Testis (tissue), 3 donors: ENCODE measurements around the gene SDSL. TPM values are rescaled to one million over a fixed set of nuclear protein-coding genes. Genes with fewer than 3 reads are reported as not detected.

Source experiments
- DNase-seq: peaks from one replicate; pipeline ENCODE4 v3.0.0-alpha.2; 2019
- H3K27ac ChIP-seq, 2 donors: fragments of 200-600 bp; sonication (generic); one replicate each; pipeline ENCODE4 v1.5.1; 2019
- H3K27me3 ChIP-seq: fragments of 200-600 bp; sonication (generic); one replicate; pipeline ENCODE4 v1.5.1; 2019
- H3K36me3 ChIP-seq: fragments of 200-600 bp; sonication (generic); one replicate; pipeline ENCODE4 v1.5.1; 2017; ENCODE audit warnings: low read depth; ENCODE audit errors: missing control alignments
- H3K4me1 ChIP-seq: fragments of 200-600 bp; sonication (generic); one replicate; pipeline ENCODE4 v1.5.1; 2019
- H3K4me3 ChIP-seq, 2 donors: fragments of 200-600 bp; sonication (generic); one replicate each; pipeline ENCODE4 v1.5.1; 2017 to 2019
- H3K9me3 ChIP-seq: fragments of 200-600 bp; sonication (generic); one replicate; pipeline ENCODE4 v1.5.1; 2017
- POLR2A ChIP-seq: fragments of 450-650 bp; IDR thresholded peaks from one replicate; pipeline ENCODE4 v1.6.1; 2017; ENCODE audit warnings: antibody characterized with exemption, mild to moderate bottlenecking, moderate library complexity
- WGBS, 2 donors: methylation state at CpG; one replicate each; pipeline ENCODE4 v1.1.5; 2018; 5-methylcytosine and 5-hydroxymethylcytosine counted together
- intact Hi-C: fragments of 100-400 bp; cut with DNase I; formaldehyde crosslinking; loops from one replicate; pipeline ENCODE4 v1.15.1; 2023; ENCODE audit warnings: low total_unique reads
- polyA plus RNA-seq: library from polyadenylated mRNA; stranded (reverse); fragments of 350-450 nt; fragmentation: Illumina TruSeq; extraction: RNeasy Lipid Tissue Mini Kit (QIAGEN cat#74804); gene quantifications from one replicate; pipeline ENCODE4 v1.2.3, GENCODE V29; 2014; ENCODE audit warnings: low read depth, low replicate concordance; ENCODE audit not compliant: insufficient read depth
- total RNA-seq, 2 donors: library from RNA; depleted of rRNA; stranded (reverse); fragments of >200 nt; gene quantifications; one replicate each; pipeline ENCODE4 v1.2.3, GENCODE V29; 2016
- TF ChIP-seq, protein P1 (sequence below), 3 experiments: fragments of 450-650 bp in 2 of 3; fragments of 200-600 bp in 1 of 3; sonication (generic) in 1 of 3; IDR thresholded peaks; one replicate each; pipeline ENCODE4 v1.5.1; 2016 to 2019; ENCODE audit warnings: antibody characterized with exemption in 3 of 3, mild to moderate bottlenecking in 2 of 3, moderate library complexity in 1 of 3

SDSL gene
- total and polyA plus RNA-seq, 3 donors from 2014 or later: 15.9 to 25.2 (median 16.3) TPM

DNA sequence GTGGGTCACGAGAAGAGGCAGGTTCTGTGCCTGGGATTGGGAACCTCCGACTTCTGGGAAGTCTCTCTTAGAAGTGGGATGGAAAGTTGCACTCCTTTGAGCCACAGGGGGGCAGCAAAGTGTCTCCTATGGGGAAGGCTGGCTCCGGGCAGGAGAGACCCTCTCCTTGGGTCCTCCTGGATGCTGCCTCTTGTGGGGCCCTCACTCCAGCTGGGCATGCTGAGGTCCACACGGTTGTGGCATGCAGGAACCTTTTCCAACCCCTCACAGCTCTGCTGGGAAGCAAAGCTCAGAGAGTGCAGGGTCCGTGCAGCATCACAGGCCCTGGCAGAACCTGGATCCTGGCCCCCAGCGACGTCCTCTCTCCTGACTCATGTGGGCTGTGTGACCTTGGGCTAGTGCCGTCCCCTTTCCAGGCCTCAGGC lies 17.4 kb downstream of the SDSL start:
- Histone ChIP-seq H3K4me3 (no peak overlapping the region), H3K27me3 (no peaks in the 10 kb centered on the region), H3K36me3 (no peaks in the 10 kb centered on the region), H3K27ac (no peak overlapping the region), H3K9me3 (no peaks in the 10 kb centered on the region), H3K4me1 (no peaks in the 10 kb centered on the region)
- 25 to 32% methylated on average over 5 to 8 of the region's 8 CpGs for WGBS, 2 donors
- intact Hi-C loops: loop anchor here (10.0 kb wide), 1 partner anchor 245 kb away; no protein-coding TSS in a partner anchor
- no peak for TF ChIP-seq POLR2A
- TF ChIP-seq, protein P1, sequence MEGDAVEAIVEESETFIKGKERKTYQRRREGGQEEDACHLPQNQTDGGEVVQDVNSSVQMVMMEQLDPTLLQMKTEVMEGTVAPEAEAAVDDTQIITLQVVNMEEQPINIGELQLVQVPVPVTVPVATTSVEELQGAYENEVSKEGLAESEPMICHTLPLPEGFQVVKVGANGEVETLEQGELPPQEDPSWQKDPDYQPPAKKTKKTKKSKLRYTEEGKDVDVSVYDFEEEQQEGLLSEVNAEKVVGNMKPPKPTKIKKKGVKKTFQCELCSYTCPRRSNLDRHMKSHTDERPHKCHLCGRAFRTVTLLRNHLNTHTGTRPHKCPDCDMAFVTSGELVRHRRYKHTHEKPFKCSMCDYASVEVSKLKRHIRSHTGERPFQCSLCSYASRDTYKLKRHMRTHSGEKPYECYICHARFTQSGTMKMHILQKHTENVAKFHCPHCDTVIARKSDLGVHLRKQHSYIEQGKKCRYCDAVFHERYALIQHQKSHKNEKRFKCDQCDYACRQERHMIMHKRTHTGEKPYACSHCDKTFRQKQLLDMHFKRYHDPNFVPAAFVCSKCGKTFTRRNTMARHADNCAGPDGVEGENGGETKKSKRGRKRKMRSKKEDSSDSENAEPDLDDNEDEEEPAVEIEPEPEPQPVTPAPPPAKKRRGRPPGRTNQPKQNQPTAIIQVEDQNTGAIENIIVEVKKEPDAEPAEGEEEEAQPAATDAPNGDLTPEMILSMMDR (IDR thresholded peaks at IDR 0.05): peak in 2 of 3 experiments; percentile 35 to 52
- DNase-seq: peak; percentile 72

DNA sequence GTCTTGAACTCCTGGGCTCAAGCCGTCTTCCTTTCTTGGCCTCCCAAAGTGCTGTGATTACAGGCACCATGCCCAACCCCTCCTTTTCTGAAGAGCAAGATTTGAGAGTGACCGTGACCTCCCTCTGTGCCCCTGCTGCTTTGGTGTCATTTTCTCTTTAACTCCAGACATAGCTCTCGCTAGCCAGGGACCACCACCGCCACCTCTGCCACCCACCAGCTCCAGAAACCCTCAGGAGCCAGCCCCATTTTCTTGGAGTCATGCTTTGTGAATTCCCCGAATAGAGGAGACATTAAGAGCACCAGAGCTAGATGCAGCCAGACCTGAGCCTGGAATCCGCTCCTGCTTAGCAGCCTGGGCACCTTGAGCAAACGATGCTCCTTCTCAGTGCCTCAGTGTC lies 18.2 kb downstream of the SDSL start:
- H3K27ac ChIP-seq: no peak overlapping the region
- H3K9me3 ChIP-seq: no peaks in the 10 kb centered on the region
- no peaks in the 10 kb centered on the region for H3K36me3 ChIP-seq
- TF ChIP-seq POLR2A: no peak
- TF ChIP-seq, protein P1 (IDR thresholded peaks at IDR 0.05): no peak
- intact Hi-C loops: no loop called here
- DNase-seq: no peak
- H3K27me3 ChIP-seq: no peaks in the 10 kb centered on the region
- 72 to 84% methylated on average over 7 of the region's 7 CpGs for WGBS, 2 donors
- no peaks in the 10 kb centered on the region for H3K4me1 ChIP-seq
- H3K4me3 ChIP-seq: no peak overlapping the region

DNA sequence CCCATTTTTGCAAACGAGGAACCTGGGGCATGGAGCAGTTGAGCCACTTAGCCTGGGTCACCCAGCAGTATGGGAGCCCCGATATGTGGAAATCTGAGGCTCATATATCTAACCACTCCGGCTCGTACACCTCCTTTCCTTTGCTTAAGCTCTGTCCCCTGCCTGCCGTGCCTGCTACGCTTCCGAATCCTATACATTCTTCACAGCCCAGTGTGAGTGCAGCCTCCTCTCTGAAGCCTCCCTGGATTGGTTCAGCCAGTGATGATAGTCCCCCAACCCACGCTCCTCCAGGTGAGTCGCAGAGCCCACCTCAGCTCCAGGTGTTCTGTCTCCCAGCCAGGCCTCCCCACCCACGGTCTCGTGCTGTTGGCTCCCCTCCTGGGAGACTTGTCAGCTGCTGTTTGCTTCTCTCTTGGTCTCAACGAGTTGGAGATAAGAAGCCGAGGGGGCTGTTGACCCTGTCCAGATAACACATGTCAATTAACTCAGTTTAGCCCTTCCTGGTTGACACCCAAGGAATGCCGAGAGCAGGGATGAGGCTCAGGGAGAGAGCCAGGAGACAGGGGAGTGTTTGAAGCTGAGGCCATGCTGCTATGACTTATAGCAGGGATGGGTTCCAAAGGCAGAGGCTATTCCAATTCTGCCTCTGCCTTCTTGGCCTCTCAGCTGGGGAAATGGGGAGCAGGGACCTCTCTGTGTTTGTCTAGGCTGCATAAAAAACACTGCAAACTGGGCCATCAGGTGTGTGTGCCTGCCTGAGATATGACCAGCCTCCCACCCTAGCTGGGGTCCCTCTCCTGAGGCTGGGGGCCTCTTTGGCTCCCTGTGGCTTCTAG lies 19.0 kb downstream of the SDSL start:
- Histone ChIP-seq H3K4me1 (no peaks in the 10 kb centered on the region), H3K36me3 (no peaks in the 10 kb centered on the region), H3K27me3 (no peaks in the 10 kb centered on the region), H3K9me3 (no peaks in the 10 kb centered on the region), H3K4me3 (no peak overlapping the region), H3K27ac (no peak overlapping the region)
- intact Hi-C loops: no loop called here
- no peak for TF ChIP-seq POLR2A
- TF ChIP-seq, protein P1 (IDR thresholded peaks at IDR 0.05): no peak
- no peak for DNase-seq
- 67% methylated on average over 13 to 14 of the region's 14 CpGs for WGBS, 2 donors

DNA sequence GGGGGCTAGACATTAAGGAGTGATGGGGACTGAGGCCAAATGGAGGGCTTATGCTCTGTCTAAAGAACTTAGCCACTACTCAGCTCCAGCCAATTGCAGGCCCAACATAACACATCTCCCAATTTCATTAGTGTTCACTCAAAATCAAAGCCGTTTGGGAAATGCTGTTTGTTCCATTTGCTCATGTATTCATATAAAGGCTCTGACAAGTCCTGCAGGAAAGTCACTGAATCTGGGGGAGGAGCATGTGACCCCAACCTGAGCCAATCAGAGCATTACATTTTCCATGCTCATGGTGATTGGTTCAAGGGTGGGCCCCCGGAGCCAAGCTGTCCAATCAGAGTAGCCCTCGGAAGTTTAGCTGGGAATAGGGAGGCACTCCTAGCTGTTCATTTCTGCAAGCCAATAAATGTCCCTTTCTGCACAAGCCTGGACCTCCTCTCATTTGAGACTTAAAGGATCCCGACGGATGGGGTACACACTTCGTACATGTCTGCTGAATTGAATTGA lies 20.9 kb downstream of the SDSL start:
- Histone ChIP-seq H3K36me3 (no peaks in the 10 kb centered on the region), H3K4me1 (no peaks in the 10 kb centered on the region), H3K4me3 (no peak overlapping the region), H3K27me3 (no peaks in the 10 kb centered on the region), H3K9me3 (no peaks in the 10 kb centered on the region), H3K27ac (no peak overlapping the region)
- DNase-seq: no peak
- TF ChIP-seq POLR2A: no peak
- TF ChIP-seq, protein P1 (IDR thresholded peaks at IDR 0.05): no peak
- intact Hi-C loops: no loop called here
- 88 to 89% methylated on average over 6 of the region's 6 CpGs for WGBS, 2 donors
